Erythroblast (primary cell): Measurements from ENCODE around the gene NELL1.
A peak's percentile ranks its signal among the peaks of the same experiment; 100 is the strongest.

Experiments
- DNase-seq, 2 experiments: peaks; one replicate each; lab custom pipeline; 2025; lab: John Stamatoyannopoulos, UW
- GATA1 ChIP-seq: IDR thresholded peaks from 2 replicates; pipeline ENCODE4 v1.6.1; 2011; ENCODE audit warnings: low read depth, mild to moderate bottlenecking, control low read depth, low read length, moderate library complexity
- POLR2A ChIP-seq: IDR thresholded peaks from 2 replicates; pipeline ENCODE4 v1.6.1; 2011; ENCODE audit warnings: mild to moderate bottlenecking, low read length

Gene NELL1

GRCh38 chr11:20647976-20648565 lies 21.3 kb upstream of the NELL1 start:
- DNase-seq: peak; percentile 31 to 67
- TF ChIP-seq POLR2A (no peak), GATA1 (no peak)

GRCh38 chr11:20652150-20652806 lies 17.1 kb upstream of the NELL1 start:
- TF ChIP-seq POLR2A (no peak), GATA1 (no peak)
- no peak for DNase-seq

- DNase-seq: no peak
- TF ChIP-seq GATA1 (no peak), POLR2A (no peak)
Measured at GRCh38 chr11:20654038-20654437, 15.3 kb upstream of the NELL1 start.

- TF ChIP-seq GATA1 (no peak), POLR2A (no peak)
- no peak for DNase-seq
Measured at GRCh38 chr11:20656901-20657300, 12.5 kb upstream of the NELL1 start.

GRCh38 chr11:20658135-20658534 lies 11.3 kb upstream of the NELL1 start:
- DNase-seq: no peak
- TF ChIP-seq GATA1: no peak
- TF ChIP-seq POLR2A: no peak

- TF ChIP-seq GATA1 (no peak), POLR2A (no peak)
- DNase-seq: no peak
Measured at GRCh38 chr11:20661445-20661844, 7.9 kb upstream of the NELL1 start.

- no peak for DNase-seq
- TF ChIP-seq POLR2A (no peak), GATA1 (no peak)
Measured at GRCh38 chr11:20661850-20662249, 7.5 kb upstream of the NELL1 start.

GRCh38 chr11:20668131-20668809 lies 1.1 kb upstream of the NELL1 start:
- TF ChIP-seq GATA1 (no peak), POLR2A (no peak)
- DNase-seq: no peak

GRCh38 chr11:20669820-20670684 lies 666 bp downstream of the NELL1 start:
- no peak for TF ChIP-seq GATA1
- no peak for TF ChIP-seq POLR2A
- no peak for DNase-seq

- no peak for TF ChIP-seq POLR2A
- TF ChIP-seq GATA1: no peak
- no peak for DNase-seq
Measured at GRCh38 chr11:20670932-20671403, 1.6 kb downstream of the NELL1 start.

GRCh38 chr11:20671856-20672546 lies 2.6 kb downstream of the NELL1 start:
- TF ChIP-seq GATA1 (no peak), POLR2A (no peak)
- no peak for DNase-seq

GRCh38 chr11:20672575-20672974 lies 3.2 kb downstream of the NELL1 start:
- peak in 1 of 2 experiments; percentile 36 for DNase-seq
- TF ChIP-seq POLR2A (no peak), GATA1 (no peak)

- TF ChIP-seq POLR2A: no peak
- TF ChIP-seq GATA1: no peak
- DNase-seq: no peak
Measured at GRCh38 chr11:20676658-20677057, 7.3 kb downstream of the NELL1 start.
